IPS-11a (cell line): ENCODE measurements around the gene RBM19.

Experiments used
- H3K4me3 ChIP-seq: one replicate; pipeline ENCODE4 v1.5.1; 2013; ENCODE audit warnings: low read depth, low read length, control low read depth

The RBM19 gene

DNA sequence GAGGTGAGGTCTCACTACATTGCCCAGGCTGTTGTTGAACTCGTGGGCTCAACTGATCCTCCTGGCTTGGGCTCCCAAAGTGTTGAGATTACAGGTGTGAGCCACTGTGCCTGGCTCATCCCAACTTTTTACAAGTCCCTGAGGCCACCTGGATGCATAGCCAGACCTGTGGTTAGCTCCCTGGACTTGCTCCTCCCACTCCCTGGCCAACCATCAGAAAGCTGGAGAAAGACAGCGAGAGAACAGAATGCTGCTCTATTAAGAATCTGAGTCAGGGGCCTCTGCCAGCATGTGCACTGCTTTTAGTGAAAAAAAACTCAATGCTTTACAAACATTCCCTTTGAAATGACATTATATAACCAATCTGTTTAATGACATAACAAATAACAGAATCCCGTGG is 78.2 kb downstream of the RBM19 start:
- H3K4me3 ChIP-seq, result no peak overlapping the region

GRCh38 chr12:113886721-113887120 is 79.4 kb downstream of the RBM19 start:
- H3K4me3 ChIP-seq, result no peak overlapping the region

GRCh38 chr12:113884392-113884791 is 81.7 kb downstream of the RBM19 start:
- H3K4me3 ChIP-seq, result no peak overlapping the region

DNA sequence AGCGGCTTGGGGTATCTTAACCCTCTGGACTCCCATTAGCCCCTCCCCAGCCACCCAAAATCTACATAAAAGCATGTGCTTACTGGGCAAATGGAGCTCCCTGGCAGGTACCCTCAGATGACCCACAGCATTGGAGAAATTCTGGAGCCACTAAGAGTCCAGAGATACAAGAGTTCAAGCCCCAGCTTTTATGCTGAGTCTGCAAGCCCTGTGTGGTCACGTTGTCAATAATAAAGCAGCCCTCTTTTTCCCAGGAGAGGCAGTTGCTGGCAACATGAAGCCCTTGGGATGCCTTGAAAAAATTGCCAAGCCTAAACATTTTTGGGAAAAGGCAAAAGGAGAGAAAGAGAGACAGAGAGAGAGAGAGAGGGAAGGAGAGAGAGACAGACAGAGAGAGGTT is 83.4 kb downstream of the RBM19 start:
- H3K4me3 ChIP-seq, result no peak overlapping the region

DNA sequence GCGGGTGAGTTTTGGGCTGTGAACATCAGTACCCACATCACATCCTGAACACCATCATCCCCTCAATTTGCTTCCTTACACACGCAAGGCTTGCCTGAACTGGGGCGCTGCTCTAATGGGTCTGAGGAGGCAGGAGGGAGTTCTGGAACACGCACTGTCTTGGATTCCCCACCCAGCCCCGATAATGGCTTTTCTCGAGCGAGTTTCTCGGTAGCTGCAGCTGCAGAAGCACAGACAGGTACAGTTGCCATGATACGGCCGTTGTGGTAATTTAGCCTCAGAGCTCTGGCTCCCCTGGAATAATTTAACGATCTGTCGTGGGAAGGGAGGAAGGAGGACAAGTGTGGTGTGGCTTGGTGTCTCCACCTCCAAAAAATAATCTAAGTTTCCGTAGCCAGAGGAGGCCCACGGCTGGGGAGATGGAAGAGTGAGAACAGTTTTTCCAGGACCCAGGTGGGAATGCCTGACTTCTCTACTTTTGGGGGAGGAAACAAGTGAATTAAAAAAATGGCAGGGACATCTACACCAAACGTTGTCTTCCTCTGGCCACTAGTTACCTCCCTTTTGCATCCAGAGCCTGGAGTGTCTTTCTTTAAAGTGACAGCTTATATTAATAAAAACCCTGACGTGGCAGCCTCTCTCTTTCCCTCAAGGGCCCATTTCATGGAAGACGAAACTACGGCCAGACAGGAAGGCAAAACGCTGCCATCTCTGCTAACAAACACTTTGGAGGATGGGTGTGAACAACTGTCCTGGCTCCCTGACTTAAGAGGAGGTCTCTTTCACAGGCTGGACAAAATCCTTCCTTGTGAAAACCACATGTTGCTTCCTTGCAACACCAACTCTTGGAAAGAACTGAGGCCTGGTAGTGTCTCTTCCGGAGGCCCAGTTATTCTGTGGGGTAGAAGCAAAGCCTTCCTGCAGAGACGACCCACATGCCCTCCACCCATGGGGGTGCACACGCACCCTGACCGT is 84.8 kb downstream of the RBM19 start:
- H3K4me3 ChIP-seq, result no peak overlapping the region

- H3K4me3 ChIP-seq, result no peak overlapping the region
These were observed 85.8 kb downstream of the RBM19 start for GRCh38 chr12:113880326-113880725.

GRCh38 chr12:113879658-113880057 is 86.5 kb downstream of the RBM19 start:
- H3K4me3 ChIP-seq, result no peak overlapping the region

DNA sequence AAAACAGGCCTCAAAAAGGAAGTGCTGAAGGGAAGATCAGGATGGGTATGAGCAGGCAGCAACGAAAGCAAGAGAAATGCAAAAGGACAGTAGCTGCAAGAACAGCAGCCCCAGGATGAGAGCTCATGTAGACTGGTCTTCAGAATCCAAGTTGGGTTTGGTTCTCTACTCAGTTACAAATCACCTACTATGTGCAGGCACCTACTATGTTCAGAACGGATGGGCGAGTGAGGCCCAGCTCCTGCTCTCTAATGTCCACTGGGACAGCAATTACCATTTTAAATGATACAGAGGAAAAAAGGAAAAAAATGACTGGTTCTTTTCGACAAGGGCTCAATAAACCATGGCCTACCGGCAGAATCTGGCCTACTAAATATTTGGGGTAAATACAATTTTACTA is 88.5 kb downstream of the RBM19 start:
- no peak overlapping the region for H3K4me3 ChIP-seq

DNA sequence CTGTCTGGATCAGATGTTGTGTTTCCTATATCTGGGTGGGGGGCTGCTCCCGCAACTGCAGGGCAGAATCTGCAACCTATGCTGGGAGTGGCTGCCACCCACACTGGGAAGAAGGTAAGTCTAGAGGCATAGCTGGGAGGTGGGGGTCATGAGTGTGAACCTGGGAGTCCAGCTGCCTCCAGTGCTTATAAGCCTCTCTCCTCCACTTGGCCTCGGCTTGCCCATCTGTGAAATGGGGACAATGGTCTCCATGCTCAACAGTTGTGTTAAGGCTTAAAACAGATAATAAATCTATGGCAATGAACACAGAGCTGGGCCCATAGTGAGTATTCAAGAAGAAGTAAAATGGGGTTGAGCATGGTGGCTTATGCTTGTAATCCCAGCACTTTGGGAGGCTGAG is 90.0 kb downstream of the RBM19 start:
- no peak overlapping the region for H3K4me3 ChIP-seq

DNA sequence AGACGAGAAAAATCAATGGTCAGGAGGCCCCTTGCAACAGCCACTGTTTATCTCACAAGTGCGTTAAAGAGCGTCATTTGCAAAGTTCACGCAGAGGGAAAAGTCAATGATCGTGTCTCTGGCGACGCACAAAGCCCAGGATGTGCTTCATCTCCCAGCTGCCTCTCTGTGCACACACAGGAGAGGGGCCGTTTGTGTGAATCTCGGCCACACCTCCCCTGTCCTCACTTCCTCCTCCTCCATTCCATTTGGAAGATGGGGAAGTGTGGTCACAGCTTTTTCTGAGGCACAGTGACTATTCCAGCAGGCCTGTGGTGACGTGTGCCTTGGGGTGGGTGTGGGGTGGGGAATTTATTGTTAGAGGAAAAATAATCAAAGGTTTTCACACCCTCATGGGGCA is 90.4 kb downstream of the RBM19 start:
- no peak overlapping the region for H3K4me3 ChIP-seq

DNA sequence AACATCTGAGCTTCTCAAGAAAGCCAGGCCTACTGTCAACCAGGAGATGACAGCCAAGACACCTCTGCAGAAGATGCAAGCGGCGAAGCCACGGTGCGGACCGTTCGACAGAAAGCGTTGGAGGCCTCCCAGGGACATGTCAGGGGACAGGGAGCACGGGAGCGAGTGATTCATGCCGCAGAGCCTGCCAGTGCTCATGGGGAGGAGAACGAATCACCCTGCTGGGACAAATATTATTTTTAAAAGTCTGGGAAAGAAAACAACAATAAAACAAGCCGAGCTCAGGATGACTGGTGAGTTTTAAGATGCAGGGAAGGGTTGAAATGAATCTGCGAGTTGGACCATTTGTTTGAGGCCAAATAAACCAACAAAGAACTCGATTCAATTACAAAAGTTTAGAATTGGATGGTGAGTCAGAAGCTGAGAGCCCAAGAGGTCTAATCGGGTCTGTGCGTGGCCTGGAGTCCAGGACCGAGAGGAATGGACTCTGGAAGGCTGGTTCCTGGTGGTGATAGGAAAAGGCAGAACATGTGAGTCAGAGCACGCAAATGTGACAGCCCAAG is 91.0 kb downstream of the RBM19 start:
- no peak overlapping the region for H3K4me3 ChIP-seq

DNA sequence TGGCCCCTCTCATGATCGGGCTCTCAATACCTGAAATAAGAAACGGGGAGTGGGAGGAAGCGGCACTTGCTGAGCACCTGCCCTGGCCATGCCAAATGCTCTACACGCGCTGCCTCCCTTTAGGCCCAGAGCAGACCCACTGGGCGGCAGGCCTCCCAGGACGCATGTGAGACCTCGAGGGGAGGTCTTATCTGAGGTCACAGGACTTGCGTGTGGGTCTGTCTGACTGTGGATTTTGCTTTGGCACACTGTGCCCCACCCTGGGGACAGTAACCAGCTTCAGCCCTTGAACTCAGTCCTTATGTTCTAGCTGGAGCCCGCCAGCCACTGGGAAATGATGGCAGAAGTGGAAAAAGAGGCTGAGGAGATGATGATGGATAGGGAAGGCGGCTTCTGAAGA is 91.8 kb downstream of the RBM19 start:
- no peak overlapping the region for H3K4me3 ChIP-seq

GRCh38 chr12:113873740-113874139 is 92.4 kb downstream of the RBM19 start:
- no peak overlapping the region for H3K4me3 ChIP-seq

DNA sequence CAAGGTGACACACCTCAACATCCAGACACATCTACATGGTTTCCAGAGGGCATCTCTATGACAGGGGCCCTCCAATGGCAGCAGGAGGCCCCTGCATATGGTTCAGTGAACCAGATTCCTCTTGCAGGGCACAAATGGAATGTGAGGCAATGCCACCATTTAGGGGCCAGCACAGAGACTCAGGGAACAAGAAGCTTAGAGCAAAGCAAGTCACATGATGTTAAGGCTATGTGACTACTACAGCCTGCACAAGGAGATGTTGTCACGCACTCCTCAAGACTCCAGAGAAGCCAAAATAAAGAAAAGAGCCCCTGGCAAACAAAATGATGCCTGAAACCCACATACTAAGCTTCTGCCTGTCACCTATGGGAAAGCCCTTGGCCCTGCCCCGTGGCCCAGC is 95.2 kb downstream of the RBM19 start:
- no peak overlapping the region for H3K4me3 ChIP-seq

DNA sequence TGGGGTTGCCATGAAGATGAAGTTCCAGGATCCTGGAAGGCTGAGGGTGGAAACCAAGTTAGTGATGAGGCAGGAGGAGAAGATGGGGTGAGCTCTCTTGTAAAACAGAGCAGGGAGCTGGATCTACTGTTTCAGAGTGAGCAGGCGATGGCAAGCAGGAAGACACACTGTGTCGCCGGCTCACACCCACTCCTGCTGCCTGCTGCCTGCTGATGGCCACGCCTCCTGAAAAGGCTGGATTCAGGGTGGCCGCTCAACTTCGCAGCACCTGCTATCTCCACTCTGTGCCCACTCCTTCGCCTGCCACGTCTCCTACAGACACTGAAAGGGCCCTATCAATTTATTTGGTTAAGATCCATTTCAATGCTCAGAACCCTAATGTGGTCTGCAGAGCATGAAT is 96.1 kb downstream of the RBM19 start:
- no peak overlapping the region for H3K4me3 ChIP-seq

GRCh38 chr12:113868365-113868764 is 97.8 kb downstream of the RBM19 start:
- no peak overlapping the region for H3K4me3 ChIP-seq

DNA sequence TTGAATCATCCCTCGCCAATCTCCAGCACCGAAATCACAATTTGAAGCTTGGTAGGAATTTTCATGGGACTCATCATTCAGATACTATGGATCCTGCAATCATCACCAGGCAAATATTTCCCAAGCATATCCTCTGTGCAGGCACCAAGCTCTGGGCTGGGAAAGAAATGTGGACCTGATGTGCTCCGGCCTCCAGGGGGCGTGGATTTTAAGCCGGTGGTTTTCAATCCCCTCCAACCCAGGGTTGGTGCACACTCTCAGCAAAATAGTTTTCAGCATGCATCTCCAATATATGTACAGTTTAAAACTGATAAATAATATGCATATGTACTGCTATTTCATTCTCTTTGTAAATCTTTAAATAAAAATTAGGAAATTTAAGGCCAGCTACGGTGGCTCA is 98.9 kb downstream of the RBM19 start:
- no peak overlapping the region for H3K4me3 ChIP-seq

GRCh38 chr12:113866496-113866895 is 99.6 kb downstream of the RBM19 start:
- H3K4me3 ChIP-seq, result no peak overlapping the region

DNA sequence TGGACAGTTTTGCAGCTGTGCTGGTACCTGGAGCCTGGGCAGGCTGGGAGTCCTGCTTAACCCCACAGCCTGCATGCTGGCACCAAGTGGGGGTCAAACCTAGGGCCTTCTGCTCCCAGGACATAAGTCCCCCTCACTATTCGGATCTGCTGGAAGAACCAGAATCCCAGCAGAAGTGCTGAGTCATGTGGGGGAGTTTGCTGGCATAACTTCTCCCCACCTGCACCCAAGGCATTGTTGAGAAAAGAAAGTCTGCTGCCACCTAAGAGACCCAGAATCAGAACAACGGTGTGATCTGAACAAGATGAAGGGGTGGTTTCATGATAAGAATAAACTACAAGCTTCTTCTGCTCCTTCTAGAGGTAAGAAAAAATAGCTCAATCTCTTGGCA is 102.7 kb downstream of the RBM19 start:
- no peak overlapping the region for H3K4me3 ChIP-seq

DNA sequence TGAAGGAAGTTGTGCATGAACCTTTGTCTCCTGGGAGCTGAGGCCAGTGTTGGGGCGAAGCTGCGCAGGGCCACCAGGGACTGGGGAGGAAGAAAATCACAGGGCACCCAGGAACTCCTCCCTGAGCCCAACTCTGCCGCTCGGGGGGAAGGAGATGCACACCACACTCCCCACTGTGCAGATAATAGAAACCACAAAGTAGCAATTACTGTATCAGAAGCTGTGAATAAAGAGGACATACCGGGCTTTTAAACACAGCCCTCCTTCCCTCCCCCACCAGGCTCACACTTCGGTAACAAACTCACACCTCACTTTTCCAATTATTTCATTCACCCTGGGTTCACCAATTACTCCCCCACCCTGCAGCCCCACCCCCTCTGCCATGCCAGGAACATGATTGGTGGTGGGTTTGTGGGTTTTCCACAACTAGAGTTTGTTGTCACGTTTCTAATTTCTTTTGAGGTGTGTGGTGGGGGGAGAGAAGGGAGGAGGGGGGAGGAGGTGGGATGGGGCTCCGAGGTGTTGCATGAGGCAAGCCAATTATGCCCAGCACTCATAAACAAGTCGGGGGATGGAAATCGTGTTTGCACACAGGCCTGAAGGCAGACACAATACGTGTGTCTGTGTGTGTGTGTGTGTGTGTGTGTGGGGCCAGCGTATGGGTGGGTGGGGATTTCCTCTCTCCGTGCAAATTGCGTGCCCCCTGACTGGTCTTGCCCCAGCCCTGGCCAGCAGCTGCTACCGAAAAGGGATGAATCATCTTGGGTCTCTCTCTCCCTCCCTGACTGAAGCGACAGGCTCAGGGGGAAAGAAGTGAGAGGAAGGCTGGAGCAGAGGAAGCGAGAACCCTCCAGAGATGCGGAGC is 103.3 kb downstream of the RBM19 start:
- no peak overlapping the region for H3K4me3 ChIP-seq

- H3K4me3 ChIP-seq, result no peak overlapping the region
These were observed 104.3 kb downstream of the RBM19 start for GRCh38 chr12:113861708-113862312.
